ENCODE data around the gene ODAD3. TPM values are rescaled to one million over a fixed set of nuclear protein-coding genes. Genes with fewer than 3 reads are reported as not detected.
A peak's percentile ranks its signal among the peaks of the same experiment; 100 is the strongest.

The ODAD3 gene
- total and polyA plus RNA-seq, 10 of the 15 experiments (the other 5 are each of a cell fraction or from before 2014, with no cell fraction given) = 0.11 to 0.39 (median 0.28) TPM; not detected in 7

- Histone ChIP-seq H3K4me1 (ENCODE audit: control insufficient read depth, insufficient read depth, low read length) (peaks cover 21% of the 10 kb centered on the region), H3K9ac (ENCODE audit: control insufficient read depth, insufficient read depth, low read length) (peak overlapping the region; percentile 87; the same call in 1 of the 2 replicates), H3K4me3 (peak overlapping the region; percentile 77; the same call in 1 of the 2 replicates), H3K9me3 (replicated peaks; ENCODE audit: control insufficient read depth, insufficient read depth, low read length) (no peaks in the 10 kb centered on the region), H4K20me1 (ENCODE audit: control insufficient read depth, insufficient read depth) (no peaks in the 10 kb centered on the region), H3K4me2 (ENCODE audit: control insufficient read depth, insufficient read depth) (peak overlapping the region; percentile 83), H3K79me2 (ENCODE audit: control insufficient read depth, insufficient read depth, low read length) (peaks cover 10% of the 10 kb centered on the region), H3K36me3 (ENCODE audit: control insufficient read depth in 2 of 2, insufficient read depth in 2 of 2, low read length in 1 of 2) (no peaks in the 10 kb centered on the region), H2AFZ (ENCODE audit: control insufficient read depth, low read depth, low read length) (no peak overlapping the region; the same call in 1 of the 2 replicates), H3K27ac (ENCODE audit: control insufficient read depth, insufficient read depth) (no peak overlapping the region; the same call in 1 of the 2 replicates), H3K27me3 (replicated peaks in 1 of 2; ENCODE audit: control insufficient read depth in 2 of 2, insufficient read depth in 2 of 2, low read length in 1 of 2) (no peaks in the 10 kb centered on the region)
- SMC1A ChIA-PET (ENCODE audit: uncharacterized antibody, unreplicated experiment) = interaction anchor here (0.8 to 6.1 kb wide), 4 partner anchors 27 to 81 kb away, joined by 3 to 40 read pairs (median 26); partner anchors contain the start of genes CCDC159, TMEM205 and TSPAN16
- in situ Hi-C loops (cut with MboI) (no loop called here), intact Hi-C loops (cut with micrococcal nuclease; ENCODE audit: unreplicated experiment) (no loop called here)
- RAD21 ChIA-PET (ENCODE audit: unreplicated experiment) = interaction anchor here (1.0 to 5.2 kb wide), 5 partner anchors 10 to 79 kb away, joined by 3 to 27 read pairs (median 5); partner anchors contain the start of genes CCDC159, EPOR, ODAD3 and TMEM205
- no peak for ATAC-seq
- CTCF ChIA-PET = interaction anchor here (0.7 to 5.6 kb wide), 8 partner anchors 10 to 109 kb away, joined by 3 to 62 read pairs (median 6); partner anchors contain the start of genes CCDC159, EPOR, TMEM205 and TSPAN16
- POLR2A ChIA-PET = interaction anchor here (1.1 to 4.8 kb wide), 3 partner anchors 28 to 84 kb away, joined by 3 to 48 read pairs (median 4); partner anchors contain the start of genes CCDC159 and TMEM205
- DNase-seq (ENCODE audit: low read depth, low spot score) = no peak
- no peak for FAIRE-seq
- no TSS peak for BruUV-seq (replicated peaks)
- WGBS (ENCODE audit: insufficient coverage, insufficient replicate concordance, low lambda C conversion rate, missing lambda C conversion rate) = 50% methylated on average over 10 of the region's 10 CpGs
- TF ChIP-seq ZBTB33 (IDR thresholded peaks at IDR 0.05) (no peak), CHD2 (IDR thresholded peaks at IDR 0.05; ENCODE audit: borderline replicate concordance, low read depth, low read length) (no peak), SUZ12 (IDR thresholded peaks at IDR 0.05; ENCODE audit: unreplicated experiment) (no peak), BMI1 (IDR thresholded peaks at IDR 0.05; ENCODE audit: borderline replicate concordance) (peak; percentile 89), CREB1 (IDR thresholded peaks at IDR 0.05; ENCODE audit: low read depth) (no peak), POLR2AphosphoS2 (IDR thresholded peaks at IDR 0.05; ENCODE audit: low read depth, low read length) (no peak), BACH1 (IDR thresholded peaks at IDR 0.05; ENCODE audit: borderline replicate concordance) (no peak), MEF2B (IDR thresholded peaks at IDR 0.05; ENCODE audit: partially characterized antibody, poor library complexity, severe bottlenecking) (peak; percentile 21), HCFC1 (IDR thresholded peaks at IDR 0.05; ENCODE audit: low read length) (no peak), SRF (IDR thresholded peaks at IDR 0.05; ENCODE audit: low read depth in 2 of 2, low read length in 2 of 2) (no peak), EGR1 (IDR thresholded peaks at IDR 0.05; ENCODE audit: borderline replicate concordance in 1 of 2, low read depth in 2 of 2, low read length in 2 of 2) (peak in 1 of 2 experiments; percentile 5; a peak in 1 of 3 replicates), PBX3 (IDR thresholded peaks at IDR 0.05; ENCODE audit: insufficient replicate concordance, low read depth, low read length) (peak; percentile 90), MXI1 (IDR thresholded peaks at IDR 0.05; ENCODE audit: low read depth, low read length) (peak; percentile 59; the same call in 1 of the 2 replicates)
- TF ChIP-seq, protein P1, sequence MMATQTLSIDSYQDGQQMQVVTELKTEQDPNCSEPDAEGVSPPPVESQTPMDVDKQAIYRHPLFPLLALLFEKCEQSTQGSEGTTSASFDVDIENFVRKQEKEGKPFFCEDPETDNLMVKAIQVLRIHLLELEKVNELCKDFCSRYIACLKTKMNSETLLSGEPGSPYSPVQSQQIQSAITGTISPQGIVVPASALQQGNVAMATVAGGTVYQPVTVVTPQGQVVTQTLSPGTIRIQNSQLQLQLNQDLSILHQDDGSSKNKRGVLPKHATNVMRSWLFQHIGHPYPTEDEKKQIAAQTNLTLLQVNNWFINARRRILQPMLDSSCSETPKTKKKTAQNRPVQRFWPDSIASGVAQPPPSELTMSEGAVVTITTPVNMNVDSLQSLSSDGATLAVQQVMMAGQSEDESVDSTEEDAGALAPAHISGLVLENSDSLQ (IDR thresholded peaks at IDR 0.05) = peak; percentile 96
- TF ChIP-seq, protein P2, sequence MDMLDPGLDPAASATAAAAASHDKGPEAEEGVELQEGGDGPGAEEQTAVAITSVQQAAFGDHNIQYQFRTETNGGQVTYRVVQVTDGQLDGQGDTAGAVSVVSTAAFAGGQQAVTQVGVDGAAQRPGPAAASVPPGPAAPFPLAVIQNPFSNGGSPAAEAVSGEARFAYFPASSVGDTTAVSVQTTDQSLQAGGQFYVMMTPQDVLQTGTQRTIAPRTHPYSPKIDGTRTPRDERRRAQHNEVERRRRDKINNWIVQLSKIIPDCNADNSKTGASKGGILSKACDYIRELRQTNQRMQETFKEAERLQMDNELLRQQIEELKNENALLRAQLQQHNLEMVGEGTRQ (IDR thresholded peaks at IDR 0.05; ENCODE audit: borderline replicate concordance, low read depth, low read length) = no peak
Measured at GRCh38 chr19:11373166-11373884, 61.6 kb downstream of the ODAD3 start.

All from GM12878 (cell line).